Measurements from ENCODE around the gene MPP2. TPM values are rescaled to one million over a fixed set of nuclear protein-coding genes. Genes with fewer than 3 reads are reported as not detected.

The MPP2 gene
- total RNA-seq, 2 experiments from 2014 or later, result 0.16 to 0.67 TPM

DNA sequence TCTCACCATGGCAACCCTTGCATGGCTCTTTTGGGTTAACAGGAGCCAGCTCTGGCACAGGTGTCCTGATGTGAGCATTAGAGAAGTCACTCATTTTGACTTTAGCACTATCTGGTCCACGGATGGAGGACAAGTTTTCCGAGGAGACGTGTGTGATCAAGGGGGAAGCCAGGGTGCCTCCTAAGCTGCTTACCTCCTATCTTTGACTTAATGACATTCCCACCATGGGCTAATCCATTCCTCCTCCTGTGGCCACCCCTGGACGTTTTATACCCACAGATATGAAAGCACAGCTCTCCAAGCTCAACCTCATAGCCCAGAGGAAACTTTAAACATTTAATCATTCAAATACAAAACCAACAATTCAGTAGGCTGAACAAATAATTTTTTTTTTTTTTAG is 18.8 kb downstream of the MPP2 start:
- CTCF ChIA-PET (ENCODE audit: unreplicated experiment), result no interaction called here
- POLR2A ChIA-PET, result interaction anchor here (0.7 kb wide), 1 partner anchor 22 kb away, joined by 4 read pairs; no protein-coding TSS in a partner anchor

DNA sequence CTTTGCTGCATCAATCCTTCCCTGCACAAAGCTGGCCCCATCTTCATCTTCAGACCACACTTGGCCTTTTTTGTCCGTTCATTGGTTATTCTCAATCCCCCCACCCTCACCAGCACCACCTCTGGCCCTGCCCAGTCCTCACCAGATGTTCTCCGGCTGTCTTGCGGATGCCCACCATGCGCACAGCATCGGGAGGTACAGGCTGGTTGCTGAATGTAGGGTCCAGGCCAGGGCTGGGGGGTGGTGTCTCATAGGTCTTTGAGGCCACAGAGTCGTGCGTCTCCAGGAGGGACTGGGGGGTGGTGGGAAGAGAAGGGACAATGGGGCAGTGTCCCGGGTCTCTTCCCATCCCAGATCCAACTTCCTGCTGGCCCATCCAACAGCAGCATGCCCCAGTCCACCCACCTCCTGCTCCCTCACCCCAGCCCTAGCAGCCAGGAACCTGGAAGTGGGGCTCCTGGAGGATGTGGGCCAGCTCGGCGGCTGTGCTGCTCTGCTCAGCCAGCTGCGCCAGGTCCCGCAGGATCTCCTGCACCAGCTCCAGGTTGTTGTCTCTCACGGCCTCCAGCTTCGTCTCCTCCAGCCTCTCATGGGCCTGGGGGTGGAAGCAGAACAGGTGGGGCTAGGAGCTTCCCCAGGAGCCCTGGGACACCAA is 24.4 kb downstream of the MPP2 start:
- Histone ChIP-seq H3K4me2 (ENCODE audit: low read length) (no peak overlapping the region), H3K9me2 (ENCODE audit: insufficient read depth, low read length) (no peaks in the 10 kb centered on the region), H3K4me1 (ENCODE audit: insufficient read depth, low read length, poor library complexity, severe bottlenecking) (no peaks in the 10 kb centered on the region), H3K9me3 (ENCODE audit: low read length) (no peaks in the 10 kb centered on the region), H3K4me3 (ENCODE audit: low read depth, low read length, poor library complexity, severe bottlenecking) (no peak overlapping the region), H3K27ac (ENCODE audit: low read depth, low read length, poor library complexity, severe bottlenecking) (no peak overlapping the region), H4K20me1 (ENCODE audit: insufficient read depth, low read length) (no peaks in the 10 kb centered on the region), H3K36me3 (ENCODE audit: insufficient read depth, low read length) (no peaks in the 10 kb centered on the region), H2AFZ (ENCODE audit: low read length) (no peak overlapping the region), H3K79me2 (ENCODE audit: insufficient read depth, low read depth, low read length) (no peaks in the 10 kb centered on the region)
- POLR2A ChIA-PET, result interaction anchor here (0.6 kb wide), 1 partner anchor 56 kb away, joined by 4 read pairs; no protein-coding TSS in a partner anchor
- BruUV-seq (replicated peaks), result no TSS peak
- intact Hi-C loops (cut with micrococcal nuclease; ENCODE audit: unreplicated experiment), result no loop called here
- no peak for DNase-seq (ENCODE audit: low spot score)
- CTCF ChIA-PET (ENCODE audit: unreplicated experiment), result no interaction called here
- no peak for TF ChIP-seq EZH2phosphoT487 (IDR thresholded peaks at IDR 0.05; ENCODE audit: borderline replicate concordance, low read depth, low read length)
- TF ChIP-seq, protein P1, sequence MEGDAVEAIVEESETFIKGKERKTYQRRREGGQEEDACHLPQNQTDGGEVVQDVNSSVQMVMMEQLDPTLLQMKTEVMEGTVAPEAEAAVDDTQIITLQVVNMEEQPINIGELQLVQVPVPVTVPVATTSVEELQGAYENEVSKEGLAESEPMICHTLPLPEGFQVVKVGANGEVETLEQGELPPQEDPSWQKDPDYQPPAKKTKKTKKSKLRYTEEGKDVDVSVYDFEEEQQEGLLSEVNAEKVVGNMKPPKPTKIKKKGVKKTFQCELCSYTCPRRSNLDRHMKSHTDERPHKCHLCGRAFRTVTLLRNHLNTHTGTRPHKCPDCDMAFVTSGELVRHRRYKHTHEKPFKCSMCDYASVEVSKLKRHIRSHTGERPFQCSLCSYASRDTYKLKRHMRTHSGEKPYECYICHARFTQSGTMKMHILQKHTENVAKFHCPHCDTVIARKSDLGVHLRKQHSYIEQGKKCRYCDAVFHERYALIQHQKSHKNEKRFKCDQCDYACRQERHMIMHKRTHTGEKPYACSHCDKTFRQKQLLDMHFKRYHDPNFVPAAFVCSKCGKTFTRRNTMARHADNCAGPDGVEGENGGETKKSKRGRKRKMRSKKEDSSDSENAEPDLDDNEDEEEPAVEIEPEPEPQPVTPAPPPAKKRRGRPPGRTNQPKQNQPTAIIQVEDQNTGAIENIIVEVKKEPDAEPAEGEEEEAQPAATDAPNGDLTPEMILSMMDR (conservative IDR thresholded peaks at IDR 0.05; ENCODE audit: low read length), result no peak

More for the DNA sequence above, 18.8 kb downstream of the MPP2 start:
- H3K9me3 ChIP-seq (ENCODE audit: low read length), result no peaks in the 10 kb centered on the region
- H3K79me2 ChIP-seq (ENCODE audit: insufficient read depth, low read depth, low read length), result no peaks in the 10 kb centered on the region
- no peak overlapping the region for H3K27ac ChIP-seq (ENCODE audit: low read depth, low read length, poor library complexity, severe bottlenecking)
- no peak overlapping the region for H3K4me2 ChIP-seq (ENCODE audit: low read length)
- no peaks in the 10 kb centered on the region for H3K4me1 ChIP-seq (ENCODE audit: insufficient read depth, low read length, poor library complexity, severe bottlenecking)
- DNase-seq (ENCODE audit: low spot score), result no peak
- TF ChIP-seq, protein P1 (conservative IDR thresholded peaks at IDR 0.05; ENCODE audit: low read length), result no peak
- no peak for TF ChIP-seq EZH2phosphoT487 (IDR thresholded peaks at IDR 0.05; ENCODE audit: borderline replicate concordance, low read depth, low read length)
- no peak overlapping the region for H2AFZ ChIP-seq (ENCODE audit: low read length)
- H3K36me3 ChIP-seq (ENCODE audit: insufficient read depth, low read length), result no peaks in the 10 kb centered on the region
- no TSS peak for BruUV-seq (replicated peaks)
- intact Hi-C loops (cut with micrococcal nuclease; ENCODE audit: unreplicated experiment), result no loop called here
- H3K9me2 ChIP-seq (ENCODE audit: insufficient read depth, low read length), result no peaks in the 10 kb centered on the region
- H3K4me3 ChIP-seq (ENCODE audit: low read depth, low read length, poor library complexity, severe bottlenecking), result no peak overlapping the region
- H4K20me1 ChIP-seq (ENCODE audit: insufficient read depth, low read length), result no peaks in the 10 kb centered on the region
